HepG2 (cell line): Measurements from ENCODE around the gene ADGRG1. TPM values are rescaled to one million over a fixed set of nuclear protein-coding genes. Genes with fewer than 3 reads are reported as not detected.

ENCODE experiments used
- FOXP1 ChIP-seq, 2 experiments: fragments of 450-650 bp in 1 of 2; IDR thresholded peaks; 2 replicates each; pipeline ENCODE4 v1.6.1; 2017 to 2018; ENCODE audit warnings: antibody characterized with exemption in 1 of 2
- GATAD1 ChIP-seq: IDR thresholded peaks from 2 replicates; pipeline ENCODE4 v1.6.1; 2016; ENCODE audit warnings: missing genetic modification reagents, missing compliant biosample characterization
- KLF12 ChIP-seq: sonication (generic); formaldehyde crosslinking; IDR thresholded peaks from 2 replicates; pipeline ENCODE4 v1.4.0; 2020; ENCODE audit warnings: missing genetic modification reagents, borderline replicate concordance
- MYC ChIP-seq: sonication (generic); formaldehyde crosslinking; IDR thresholded peaks from 2 replicates; pipeline ENCODE4 v1.9.0; 2021; ENCODE audit warnings: missing genetic modification reagents, borderline replicate concordance
- NCOA1 ChIP-seq: sonication (generic); formaldehyde crosslinking; IDR thresholded peaks from 2 replicates; pipeline ENCODE4 v1.9.0; 2021; ENCODE audit warnings: missing genetic modification reagents
- SETDB1 ChIP-seq: sonication (generic); formaldehyde crosslinking; IDR thresholded peaks from 2 replicates; pipeline ENCODE4 v1.5.1; 2020; ENCODE audit warnings: missing genetic modification reagents, mild to moderate bottlenecking, borderline replicate concordance
- SP4 ChIP-seq: sonication (generic); formaldehyde crosslinking; IDR thresholded peaks from 2 replicates; pipeline ENCODE4 v1.8.1; 2023; ENCODE audit warnings: mild to moderate bottlenecking, missing genetic modification reagents
- ZBTB38 ChIP-seq: sonication (generic); formaldehyde crosslinking; IDR thresholded peaks from 2 replicates; pipeline ENCODE4 v1.5.1; 2020; ENCODE audit warnings: mild to moderate bottlenecking, missing genetic modification reagents
- ZFP36L2 ChIP-seq: sonication (generic); formaldehyde crosslinking; IDR thresholded peaks from 2 replicates; pipeline ENCODE4 v1.4.0; 2020; ENCODE audit warnings: missing genetic modification reagents
- ZNF225 ChIP-seq: sonication (generic); formaldehyde crosslinking; IDR thresholded peaks from 2 replicates; pipeline ENCODE4 v1.4.0; 2020; ENCODE audit warnings: mild to moderate bottlenecking, missing genetic modification reagents
- ZNF230 ChIP-seq: sonication (generic); formaldehyde crosslinking; IDR thresholded peaks from 2 replicates; pipeline ENCODE4 v1.4.0; 2020; ENCODE audit warnings: mild to moderate bottlenecking, missing genetic modification reagents
- ZNF343 ChIP-seq: sonication (generic); formaldehyde crosslinking; IDR thresholded peaks from 2 replicates; pipeline ENCODE4 v1.4.0; 2020; ENCODE audit warnings: mild to moderate bottlenecking, missing genetic modification reagents
- ZNF451 ChIP-seq: sonication (generic); formaldehyde crosslinking; IDR thresholded peaks from 2 replicates; pipeline ENCODE4 v1.5.0; 2020; ENCODE audit warnings: mild to moderate bottlenecking, missing genetic modification reagents
- ZNF570 ChIP-seq: sonication (generic); formaldehyde crosslinking; IDR thresholded peaks from 2 replicates; pipeline ENCODE4 v1.4.0; 2020; ENCODE audit warnings: mild to moderate bottlenecking, missing genetic modification reagents, borderline replicate concordance
- ZNF75D ChIP-seq: sonication (generic); formaldehyde crosslinking; IDR thresholded peaks from 2 replicates; pipeline ENCODE4 v1.8.1; 2023; ENCODE audit warnings: missing genetic modification reagents, mild to moderate bottlenecking, borderline replicate concordance
- polyA plus RNA-seq, 8 experiments: library from polyadenylated mRNA; depleted of rRNA in 3 of 8; stranded (reverse) in 7 of 8; unstranded in 1 of 8; fragments of >200 nt; fragmentation: Illumina TruSeq in 4 of 8; extraction: Trizol in 4 of 8; gene quantifications; 2 replicates each; pipeline versions ENCODE4 v1.2.1 to v1.2.3, GENCODE V29; 2011 to 2016; ENCODE audit warnings: low read depth in 4 of 8, missing spikeins in 1 of 8, mixed read lengths in 1 of 8; ENCODE audit not compliant: insufficient read depth in 1 of 8
- total RNA-seq, 5 experiments: library from RNA; depleted of rRNA; stranded (reverse); fragments of >200 nt; fragmentation: Illumina TruSeq; extraction: Trizol; gene quantifications; 2 replicates each; pipeline ENCODE4 v1.2.3, GENCODE V29; 2016; ENCODE audit warnings: low read depth in 1 of 5
- TF ChIP-seq, protein P1 (sequence below): sonication (generic); formaldehyde crosslinking; IDR thresholded peaks from 2 replicates; pipeline ENCODE4 v1.8.0; 2022; ENCODE audit warnings: missing genetic modification reagents, mild to moderate bottlenecking, moderate library complexity, borderline replicate concordance
- TF ChIP-seq, protein P2 (sequence below): sonication (generic); formaldehyde crosslinking; IDR thresholded peaks from 2 replicates; pipeline ENCODE4 v1.4.0; 2020; ENCODE audit warnings: missing genetic modification reagents
- TF ChIP-seq, protein P3 (sequence below): sonication (generic); formaldehyde crosslinking; conservative IDR thresholded peaks from 2 replicates; pipeline ENCODE4 v1.4.0; 2020; ENCODE audit warnings: missing genetic modification reagents
- TF ChIP-seq, protein P4 (sequence below): sonication (generic); formaldehyde crosslinking; IDR thresholded peaks from 2 replicates; pipeline ENCODE4 v1.5.1; 2020; ENCODE audit warnings: mild to moderate bottlenecking, missing genetic modification reagents, moderate library complexity

ADGRG1 gene
- total and polyA plus RNA-seq, 2 of the 13 experiments (the other 11 are each of a cell fraction or from before 2014, with no cell fraction given): 2.7 to 5.9 TPM

DNA sequence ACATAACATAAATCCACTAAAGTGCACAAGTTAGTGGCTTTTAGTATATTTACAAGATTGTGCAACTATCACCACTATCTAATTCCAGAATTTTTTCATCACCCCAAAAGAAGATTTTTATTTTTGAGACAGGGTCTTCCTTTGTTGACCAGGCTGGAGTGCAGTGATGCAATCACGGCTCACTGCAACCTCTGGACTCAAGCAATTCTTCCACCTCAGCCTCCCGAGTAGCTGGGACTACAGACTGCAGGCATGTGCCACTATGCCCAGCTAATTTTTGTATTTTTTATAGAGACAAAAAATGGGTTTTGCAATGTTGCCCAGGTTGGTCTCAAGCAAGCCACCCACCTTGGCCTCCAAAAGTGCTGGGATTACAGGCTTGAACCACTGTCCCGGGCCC, 81.2 kb downstream of the ADGRG1 start (continued):
- TF ChIP-seq, protein P1, sequence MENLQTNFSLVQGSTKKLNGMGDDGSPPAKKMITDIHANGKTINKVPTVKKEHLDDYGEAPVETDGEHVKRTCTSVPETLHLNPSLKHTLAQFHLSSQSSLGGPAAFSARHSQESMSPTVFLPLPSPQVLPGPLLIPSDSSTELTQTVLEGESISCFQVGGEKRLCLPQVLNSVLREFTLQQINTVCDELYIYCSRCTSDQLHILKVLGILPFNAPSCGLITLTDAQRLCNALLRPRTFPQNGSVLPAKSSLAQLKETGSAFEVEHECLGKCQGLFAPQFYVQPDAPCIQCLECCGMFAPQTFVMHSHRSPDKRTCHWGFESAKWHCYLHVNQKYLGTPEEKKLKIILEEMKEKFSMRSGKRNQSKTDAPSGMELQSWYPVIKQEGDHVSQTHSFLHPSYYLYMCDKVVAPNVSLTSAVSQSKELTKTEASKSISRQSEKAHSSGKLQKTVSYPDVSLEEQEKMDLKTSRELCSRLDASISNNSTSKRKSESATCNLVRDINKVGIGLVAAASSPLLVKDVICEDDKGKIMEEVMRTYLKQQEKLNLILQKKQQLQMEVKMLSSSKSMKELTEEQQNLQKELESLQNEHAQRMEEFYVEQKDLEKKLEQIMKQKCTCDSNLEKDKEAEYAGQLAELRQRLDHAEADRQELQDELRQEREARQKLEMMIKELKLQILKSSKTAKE (CRISPR knock-in tag): no peak
- TF ChIP-seq SP4 (CRISPR knock-in tag) (no peak), ZNF451 (CRISPR knock-in tag) (no peak), ZFP36L2 (CRISPR knock-in tag) (no peak), ZNF225 (CRISPR knock-in tag) (no peak), FOXP1 (IDR thresholded peaks at IDR 0.05) (no peak), FOXP1 (CRISPR knock-in tag; IDR thresholded peaks at IDR 0.05) (peak; percentile 44; the same call in 1 of the 2 replicates), NCOA1 (CRISPR knock-in tag) (no peak), MYC (peak; percentile 40; the same call in 1 of the 2 replicates), ZNF75D (CRISPR knock-in tag) (no peak), ZNF343 (CRISPR knock-in tag) (0 out of 2 replicates have a peak, but pooled peaks have one; percentile 50), GATAD1 (CRISPR knock-in tag) (0 out of 2 replicates have a peak, but pooled peaks have one; percentile 31), SETDB1 (CRISPR knock-in tag) (no peak), ZBTB38 (no peak), ZNF570 (CRISPR knock-in tag) (no peak), ZNF230 (no peak), KLF12 (CRISPR knock-in tag) (no peak)
- TF ChIP-seq, protein P2, sequence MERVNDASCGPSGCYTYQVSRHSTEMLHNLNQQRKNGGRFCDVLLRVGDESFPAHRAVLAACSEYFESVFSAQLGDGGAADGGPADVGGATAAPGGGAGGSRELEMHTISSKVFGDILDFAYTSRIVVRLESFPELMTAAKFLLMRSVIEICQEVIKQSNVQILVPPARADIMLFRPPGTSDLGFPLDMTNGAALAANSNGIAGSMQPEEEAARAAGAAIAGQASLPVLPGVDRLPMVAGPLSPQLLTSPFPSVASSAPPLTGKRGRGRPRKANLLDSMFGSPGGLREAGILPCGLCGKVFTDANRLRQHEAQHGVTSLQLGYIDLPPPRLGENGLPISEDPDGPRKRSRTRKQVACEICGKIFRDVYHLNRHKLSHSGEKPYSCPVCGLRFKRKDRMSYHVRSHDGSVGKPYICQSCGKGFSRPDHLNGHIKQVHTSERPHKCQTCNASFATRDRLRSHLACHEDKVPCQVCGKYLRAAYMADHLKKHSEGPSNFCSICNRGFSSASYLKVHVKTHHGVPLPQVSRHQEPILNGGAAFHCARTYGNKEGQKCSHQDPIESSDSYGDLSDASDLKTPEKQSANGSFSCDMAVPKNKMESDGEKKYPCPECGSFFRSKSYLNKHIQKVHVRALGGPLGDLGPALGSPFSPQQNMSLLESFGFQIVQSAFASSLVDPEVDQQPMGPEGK: 0 out of 2 replicates have a peak, but pooled peaks have one; percentile 22
- TF ChIP-seq, protein P3, sequence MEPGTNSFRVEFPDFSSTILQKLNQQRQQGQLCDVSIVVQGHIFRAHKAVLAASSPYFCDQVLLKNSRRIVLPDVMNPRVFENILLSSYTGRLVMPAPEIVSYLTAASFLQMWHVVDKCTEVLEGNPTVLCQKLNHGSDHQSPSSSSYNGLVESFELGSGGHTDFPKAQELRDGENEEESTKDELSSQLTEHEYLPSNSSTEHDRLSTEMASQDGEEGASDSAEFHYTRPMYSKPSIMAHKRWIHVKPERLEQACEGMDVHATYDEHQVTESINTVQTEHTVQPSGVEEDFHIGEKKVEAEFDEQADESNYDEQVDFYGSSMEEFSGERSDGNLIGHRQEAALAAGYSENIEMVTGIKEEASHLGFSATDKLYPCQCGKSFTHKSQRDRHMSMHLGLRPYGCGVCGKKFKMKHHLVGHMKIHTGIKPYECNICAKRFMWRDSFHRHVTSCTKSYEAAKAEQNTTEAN: no peak
- TF ChIP-seq, protein P4, sequence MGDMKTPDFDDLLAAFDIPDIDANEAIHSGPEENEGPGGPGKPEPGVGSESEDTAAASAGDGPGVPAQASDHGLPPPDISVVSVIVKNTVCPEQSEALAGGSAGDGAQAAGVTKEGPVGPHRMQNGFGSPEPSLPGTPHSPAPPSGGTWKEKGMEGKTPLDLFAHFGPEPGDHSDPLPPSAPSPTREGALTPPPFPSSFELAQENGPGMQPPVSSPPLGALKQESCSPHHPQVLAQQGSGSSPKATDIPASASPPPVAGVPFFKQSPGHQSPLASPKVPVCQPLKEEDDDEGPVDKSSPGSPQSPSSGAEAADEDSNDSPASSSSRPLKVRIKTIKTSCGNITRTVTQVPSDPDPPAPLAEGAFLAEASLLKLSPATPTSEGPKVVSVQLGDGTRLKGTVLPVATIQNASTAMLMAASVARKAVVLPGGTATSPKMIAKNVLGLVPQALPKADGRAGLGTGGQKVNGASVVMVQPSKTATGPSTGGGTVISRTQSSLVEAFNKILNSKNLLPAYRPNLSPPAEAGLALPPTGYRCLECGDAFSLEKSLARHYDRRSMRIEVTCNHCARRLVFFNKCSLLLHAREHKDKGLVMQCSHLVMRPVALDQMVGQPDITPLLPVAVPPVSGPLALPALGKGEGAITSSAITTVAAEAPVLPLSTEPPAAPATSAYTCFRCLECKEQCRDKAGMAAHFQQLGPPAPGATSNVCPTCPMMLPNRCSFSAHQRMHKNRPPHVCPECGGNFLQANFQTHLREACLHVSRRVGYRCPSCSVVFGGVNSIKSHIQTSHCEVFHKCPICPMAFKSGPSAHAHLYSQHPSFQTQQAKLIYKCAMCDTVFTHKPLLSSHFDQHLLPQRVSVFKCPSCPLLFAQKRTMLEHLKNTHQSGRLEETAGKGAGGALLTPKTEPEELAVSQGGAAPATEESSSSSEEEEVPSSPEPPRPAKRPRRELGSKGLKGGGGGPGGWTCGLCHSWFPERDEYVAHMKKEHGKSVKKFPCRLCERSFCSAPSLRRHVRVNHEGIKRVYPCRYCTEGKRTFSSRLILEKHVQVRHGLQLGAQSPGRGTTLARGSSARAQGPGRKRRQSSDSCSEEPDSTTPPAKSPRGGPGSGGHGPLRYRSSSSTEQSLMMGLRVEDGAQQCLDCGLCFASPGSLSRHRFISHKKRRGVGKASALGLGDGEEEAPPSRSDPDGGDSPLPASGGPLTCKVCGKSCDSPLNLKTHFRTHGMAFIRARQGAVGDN (CRISPR knock-in tag): no peak
